Epithelial cell of umbilical artery (primary cell): Measurements from ENCODE around the gene CAPZA1. TPM values are rescaled to one million over a fixed set of nuclear protein-coding genes. Genes with fewer than 3 reads are reported as not detected.

Experiments
- total RNA-seq: library from RNA; depleted of rRNA; stranded (reverse); fragments of >200 nt; gene quantifications from 2 replicates; pipeline ENCODE4 v1.2.3, GENCODE V29; 2014

The CAPZA1 gene
- total RNA-seq: 277 and 321 TPM in 2 replicates

GRCh38 chr1:112619518-112620376 is at the start of gene CAPZA1:
CAPZA1 (plus strand) TSS chr1:112619832; CDS start chr1:112619845, 13 bp downstream.

DNA sequence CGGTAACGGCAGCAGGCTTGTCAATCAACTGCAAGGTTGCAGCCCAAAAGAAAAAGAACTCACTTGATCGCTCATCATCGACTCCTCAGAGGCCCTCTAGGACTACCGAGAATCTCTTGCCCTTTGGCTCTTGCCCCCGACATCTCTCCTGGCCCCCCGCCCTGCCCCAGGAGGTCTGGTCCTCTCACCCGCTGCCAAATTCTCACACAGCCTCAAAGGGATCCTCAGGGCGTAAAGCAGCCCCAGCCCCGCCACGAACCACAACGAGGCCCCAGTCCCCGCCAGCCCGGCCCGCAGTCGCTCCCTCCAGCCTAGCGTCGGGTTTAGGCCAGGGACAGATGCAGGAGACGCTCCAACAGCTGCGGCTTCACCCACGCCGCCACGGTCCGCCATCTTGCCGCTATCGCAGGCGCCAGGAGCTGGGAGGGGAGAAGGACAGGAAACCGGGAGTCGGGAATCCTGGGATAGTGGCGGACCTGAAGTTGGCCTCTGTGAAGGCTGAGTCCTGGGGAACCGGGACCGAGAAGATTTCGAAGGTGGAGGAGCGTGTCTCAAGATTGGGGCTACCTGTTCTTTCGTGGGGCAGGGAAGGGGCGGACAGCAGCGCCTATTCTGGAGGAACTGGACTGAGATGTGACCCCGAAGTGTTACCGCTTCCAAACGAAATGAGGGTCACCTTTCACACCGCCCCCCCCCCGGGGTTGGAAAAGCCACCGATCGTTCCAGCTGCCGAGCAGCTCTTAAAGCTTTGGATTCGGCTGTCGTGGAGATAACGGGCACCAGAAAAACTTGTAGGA is 713 bp upstream of the CAPZA1 start, which contains the start of gene ST7L:
Gene ST7L (minus strand): TSS at position 421 of the 797 bp plus-strand sequence. CDS start 28 bp downstream, at position 393.

DNA sequence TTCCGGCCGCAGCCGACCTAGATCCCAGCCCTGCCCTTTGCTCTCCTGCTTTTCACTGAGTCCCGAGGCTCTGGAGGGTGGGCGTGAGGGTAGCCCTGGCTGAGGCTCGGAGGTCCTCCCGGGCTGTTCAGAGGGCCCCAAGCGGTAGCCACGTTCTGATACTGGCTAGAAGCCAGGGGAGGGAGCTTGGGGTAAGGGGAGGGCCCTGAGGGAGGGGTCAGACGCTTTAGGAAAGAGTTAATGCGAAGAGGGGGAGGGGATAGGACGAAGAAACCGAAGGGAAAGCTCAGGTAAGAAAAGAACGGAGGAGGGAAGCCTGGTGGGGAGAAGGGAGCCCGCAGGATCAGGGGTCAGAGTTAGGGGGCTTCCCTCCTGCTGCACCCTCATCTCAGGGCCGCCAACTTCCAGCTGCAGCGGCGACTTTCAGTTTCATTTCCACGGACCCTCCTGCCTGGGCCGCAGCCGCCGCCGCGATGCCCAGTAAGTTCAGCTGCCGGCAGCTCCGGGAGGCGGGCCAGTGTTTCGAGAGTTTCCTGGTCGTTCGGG is 54.9 kb downstream of the CAPZA1 start, which contains the start of gene MOV10:
Gene MOV10 (plus strand): TSS at position 220 of the 546 bp plus-strand sequence. CDS start 254 bp downstream, at position 474.

GRCh38 chr1:112706505-112707220 is 87.0 kb downstream of the CAPZA1 start, which contains the start of gene RHOC:
RHOC (minus strand) TSS chr1:112707127; CDS start chr1:112703799, 3,328 bp downstream.

DNA sequence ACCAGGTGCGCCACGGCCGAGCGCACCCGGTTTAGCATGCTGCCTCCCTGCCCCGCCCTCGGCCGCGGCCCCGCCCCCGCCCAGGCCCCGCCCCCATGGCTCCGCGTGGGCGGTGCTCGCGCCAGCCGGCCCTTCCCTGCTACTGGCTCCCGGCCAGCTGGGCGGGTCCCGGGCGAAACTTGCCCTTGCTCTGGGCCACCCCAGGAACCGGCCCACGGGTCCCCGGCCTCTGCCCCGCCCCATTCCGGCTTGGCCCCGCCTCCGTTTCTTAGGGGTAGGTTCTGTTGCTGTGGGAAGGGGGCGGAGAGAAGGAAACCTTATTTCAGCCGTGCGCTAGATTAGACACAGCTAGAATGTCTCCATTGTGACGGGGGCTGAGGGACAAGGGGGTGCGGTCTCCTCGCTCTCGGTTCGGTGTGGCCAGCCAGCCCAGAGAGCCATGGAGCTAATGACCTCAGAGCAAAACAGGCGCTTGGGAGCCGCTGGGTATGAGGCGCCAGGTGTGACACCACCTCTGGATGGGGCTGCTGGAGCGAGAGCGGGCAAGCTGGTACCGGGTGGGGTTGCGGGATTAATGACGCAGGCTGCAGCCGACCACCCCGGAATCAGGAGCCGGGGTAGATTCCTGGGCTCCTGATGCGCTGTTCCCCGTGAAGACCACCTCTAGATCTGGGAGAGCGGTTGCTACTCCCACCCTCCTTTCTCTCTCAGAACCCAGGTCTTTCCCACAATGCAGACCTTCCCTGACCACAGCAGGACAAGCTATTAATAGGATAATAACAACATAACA is 95.8 kb downstream of the CAPZA1 start, which contains the start of gene PPM1J:
Gene PPM1J (minus strand): TSS at position 69 of the 790 bp plus-strand sequence. CDS start 31 bp downstream, at position 38.

Other genes with a start within 250 kb of the CAPZA1 start
- gene CTTNBP2NL, start 223.6 kb upstream of the CAPZA1 start, total RNA-seq: 16.2 and 25.5 TPM in 2 replicates
- 1.3 and 1.4 TPM in 2 replicates for gene WNT2B, start 110.9 kb upstream of the CAPZA1 start, total RNA-seq
- gene ST7L, start 691 bp upstream of the CAPZA1 start, total RNA-seq: 14.0 and 16.9 TPM in 2 replicates
- gene MOV10, start 54.8 kb downstream of the CAPZA1 start, total RNA-seq: 26.3 and 42.6 TPM in 2 replicates
- gene RHOC, start 87.3 kb downstream of the CAPZA1 start, total RNA-seq: 741 and 1,062 TPM in 2 replicates
- 0.61 and 1.3 TPM in 2 replicates for gene PPM1J, start 95.5 kb downstream of the CAPZA1 start, total RNA-seq